ENCODE results near the gene AHI1.

DNA sequence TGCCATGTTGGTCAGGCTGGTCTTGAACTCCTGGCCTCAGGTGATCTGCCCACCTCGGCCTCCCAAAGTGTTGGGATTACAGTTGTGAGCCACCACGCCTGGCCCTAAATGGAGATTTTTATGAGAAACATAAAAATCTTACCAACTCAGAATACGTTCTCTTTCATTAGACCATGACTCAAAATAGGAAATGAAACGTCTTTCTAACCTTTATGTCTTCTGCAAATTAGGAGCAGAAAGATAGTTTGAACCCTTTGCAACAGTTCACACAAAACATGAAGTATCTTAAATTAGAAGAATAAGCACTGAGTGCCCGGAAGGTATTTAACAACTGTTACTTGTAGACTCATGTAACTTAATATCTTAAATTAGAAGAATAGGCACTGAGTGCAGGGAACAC lies 48.3 kb downstream of the AHI1 start:
- TF ChIP-seq EZH2 (IDR thresholded peaks at IDR 0.05; ENCODE audit: borderline replicate concordance, control insufficient read depth, low read depth, low read length): no peak
- TF ChIP-seq POLR2AphosphoS2 (IDR thresholded peaks at IDR 0.05; ENCODE audit: low read depth, low read length): no peak
- no peak for TF ChIP-seq POLR2A (IDR thresholded peaks at IDR 0.05; ENCODE audit: low read depth, low read length)
- TF ChIP-seq DPF2 (IDR thresholded peaks at IDR 0.05): no peak
- TF ChIP-seq, protein P1, sequence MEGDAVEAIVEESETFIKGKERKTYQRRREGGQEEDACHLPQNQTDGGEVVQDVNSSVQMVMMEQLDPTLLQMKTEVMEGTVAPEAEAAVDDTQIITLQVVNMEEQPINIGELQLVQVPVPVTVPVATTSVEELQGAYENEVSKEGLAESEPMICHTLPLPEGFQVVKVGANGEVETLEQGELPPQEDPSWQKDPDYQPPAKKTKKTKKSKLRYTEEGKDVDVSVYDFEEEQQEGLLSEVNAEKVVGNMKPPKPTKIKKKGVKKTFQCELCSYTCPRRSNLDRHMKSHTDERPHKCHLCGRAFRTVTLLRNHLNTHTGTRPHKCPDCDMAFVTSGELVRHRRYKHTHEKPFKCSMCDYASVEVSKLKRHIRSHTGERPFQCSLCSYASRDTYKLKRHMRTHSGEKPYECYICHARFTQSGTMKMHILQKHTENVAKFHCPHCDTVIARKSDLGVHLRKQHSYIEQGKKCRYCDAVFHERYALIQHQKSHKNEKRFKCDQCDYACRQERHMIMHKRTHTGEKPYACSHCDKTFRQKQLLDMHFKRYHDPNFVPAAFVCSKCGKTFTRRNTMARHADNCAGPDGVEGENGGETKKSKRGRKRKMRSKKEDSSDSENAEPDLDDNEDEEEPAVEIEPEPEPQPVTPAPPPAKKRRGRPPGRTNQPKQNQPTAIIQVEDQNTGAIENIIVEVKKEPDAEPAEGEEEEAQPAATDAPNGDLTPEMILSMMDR (IDR thresholded peaks at IDR 0.05 in 2 of 3, conservative IDR thresholded peaks at IDR 0.05 in 1 of 3; ENCODE audit: control insufficient read depth in 2 of 3, extremely low read depth in 1 of 3, insufficient read depth in 1 of 3, low read depth in 3 of 3, low read length in 3 of 3): no peak
- TF ChIP-seq CHD1 (IDR thresholded peaks at IDR 0.05; ENCODE audit: low read depth, low read length): no peak

Measured in GM12878 (cell line).